HepG2 (cell line): ENCODE measurements around the gene SS18L1. TPM values are rescaled to one million over a fixed set of nuclear protein-coding genes. Genes with fewer than 3 reads are reported as not detected.

ENCODE experiments used
- BRD4 ChIP-seq: sonication (generic); formaldehyde crosslinking; IDR thresholded peaks from 2 replicates; pipeline ENCODE4 v1.4.0; 2020; ENCODE audit warnings: missing genetic modification reagents
- BRF2 ChIP-seq: sonication (generic); formaldehyde crosslinking; IDR thresholded peaks from 2 replicates; pipeline ENCODE4 v1.8.1; 2022; ENCODE audit warnings: mild to moderate bottlenecking, missing genetic modification reagents
- DNMT1 ChIP-seq: sonication (generic); formaldehyde crosslinking; IDR thresholded peaks from 2 replicates; pipeline ENCODE4 v1.5.1; 2020; ENCODE audit warnings: mild to moderate bottlenecking, missing genetic modification reagents
- DNMT3B ChIP-seq: conservative IDR thresholded peaks from 2 replicates; pipeline ENCODE4 v1.6.1; 2016; ENCODE audit warnings: missing biosample characterization, control low read depth
- KDM3A ChIP-seq: IDR thresholded peaks from 2 replicates; pipeline ENCODE4 v1.6.1; 2018; ENCODE audit warnings: low read depth, missing compliant biosample characterization
- PAWR ChIP-seq: sonication (generic); formaldehyde crosslinking; IDR thresholded peaks from 2 replicates; pipeline ENCODE4 v1.4.0; 2020; ENCODE audit warnings: missing genetic modification reagents, mild to moderate bottlenecking, borderline replicate concordance
- PHF5A ChIP-seq: IDR thresholded peaks from one replicate; pipeline ENCODE4 v1.6.1; 2018; ENCODE audit warnings: low read depth, missing genetic modification reagents; ENCODE audit not compliant: unreplicated experiment
- SATB2 ChIP-seq: sonication (generic); formaldehyde crosslinking; IDR thresholded peaks from 2 replicates; pipeline ENCODE4 v1.5.0; 2020; ENCODE audit warnings: missing genetic modification reagents
- SP140L ChIP-seq: sonication (generic); formaldehyde crosslinking; IDR thresholded peaks from 2 replicates; pipeline ENCODE4 v1.4.0; 2020; ENCODE audit warnings: missing genetic modification reagents, borderline replicate concordance
- SP4 ChIP-seq: sonication (generic); formaldehyde crosslinking; IDR thresholded peaks from 2 replicates; pipeline ENCODE4 v1.8.1; 2023; ENCODE audit warnings: mild to moderate bottlenecking, missing genetic modification reagents
- THAP7 ChIP-seq: sonication (generic); formaldehyde crosslinking; IDR thresholded peaks from 2 replicates; pipeline ENCODE4 v1.8.1; 2023; ENCODE audit warnings: mild to moderate bottlenecking, missing genetic modification reagents
- TSC22D2 ChIP-seq: sonication (generic); formaldehyde crosslinking; IDR thresholded peaks from 2 replicates; pipeline ENCODE4 v1.5.1; 2020; ENCODE audit warnings: missing genetic modification reagents, mild to moderate bottlenecking, borderline replicate concordance
- UBTF ChIP-seq: sonication (generic); formaldehyde crosslinking; IDR thresholded peaks from 2 replicates; pipeline ENCODE4 v1.4.0; 2020; ENCODE audit warnings: mild to moderate bottlenecking, missing genetic modification reagents
- ZBTB33 ChIP-seq: sonication (generic); formaldehyde crosslinking; IDR thresholded peaks from 2 replicates; pipeline ENCODE4 v1.4.0; 2020; ENCODE audit warnings: missing genetic modification reagents
- ZNF101 ChIP-seq: sonication (generic); formaldehyde crosslinking; IDR thresholded peaks from 2 replicates; pipeline ENCODE4 v1.4.0; 2020; ENCODE audit warnings: mild to moderate bottlenecking, low read depth, missing genetic modification reagents, borderline replicate concordance
- ZNF546 ChIP-seq: sonication (generic); formaldehyde crosslinking; conservative IDR thresholded peaks from 2 replicates; pipeline ENCODE4 v1.8.1; 2023; ENCODE audit warnings: mild to moderate bottlenecking, missing genetic modification reagents
- ZNF639 ChIP-seq: conservative IDR thresholded peaks from 2 replicates; pipeline ENCODE4 v1.6.1; 2018; ENCODE audit warnings: missing genetic modification reagents
- ZXDC ChIP-seq: sonication (generic); formaldehyde crosslinking; IDR thresholded peaks from 2 replicates; pipeline ENCODE4 v1.5.0; 2020; ENCODE audit warnings: mild to moderate bottlenecking, missing genetic modification reagents
- polyA plus RNA-seq, 8 experiments: library from polyadenylated mRNA; depleted of rRNA in 3 of 8; stranded (reverse) in 7 of 8; unstranded in 1 of 8; fragments of >200 nt; fragmentation: Illumina TruSeq in 4 of 8; extraction: Trizol in 4 of 8; gene quantifications; 2 replicates each; pipeline versions ENCODE4 v1.2.1 to v1.2.3, GENCODE V29; 2011 to 2016; ENCODE audit warnings: low read depth in 4 of 8, missing spikeins in 1 of 8, mixed read lengths in 1 of 8; ENCODE audit not compliant: insufficient read depth in 1 of 8
- total RNA-seq, 5 experiments: library from RNA; depleted of rRNA; stranded (reverse); fragments of >200 nt; fragmentation: Illumina TruSeq; extraction: Trizol; gene quantifications; 2 replicates each; pipeline ENCODE4 v1.2.3, GENCODE V29; 2016; ENCODE audit warnings: low read depth in 1 of 5

The SS18L1 gene
- total and polyA plus RNA-seq, 2 of the 13 experiments (the other 11 are each of a cell fraction or from before 2014, with no cell fraction given) = 17.8 to 27.6 TPM

GRCh38 chr20:62208795-62209755 is 65.5 kb downstream of the SS18L1 start (continued):
- TF ChIP-seq ZNF639 (CRISPR knock-in tag) (no peak), BRF2 (CRISPR knock-in tag) (no peak), DNMT3B (CRISPR knock-in tag) (no peak), BRD4 (CRISPR knock-in tag) (peak; percentile 66), ZNF546 (CRISPR knock-in tag) (no peak), PHF5A (CRISPR knock-in tag) (no peak), ZBTB33 (CRISPR knock-in tag) (0 out of 2 replicates have a peak, but pooled peaks have one; percentile 32), SP140L (CRISPR knock-in tag) (no peak), PAWR (CRISPR knock-in tag) (no peak), SP4 (0 out of 2 replicates have a peak, but pooled peaks have one; percentile 14), KDM3A (CRISPR knock-in tag) (no peak), THAP7 (CRISPR knock-in tag) (no peak; the same call in 1 of the 2 replicates), DNMT1 (no peak; the same call in 1 of the 2 replicates), ZNF101 (CRISPR knock-in tag) (no peak), SATB2 (CRISPR knock-in tag) (no peak), TSC22D2 (CRISPR knock-in tag) (no peak), ZXDC (CRISPR knock-in tag) (no peak), UBTF (CRISPR knock-in tag) (peak; percentile 64; the same call in 1 of the 2 replicates)
